IMR-90 (cell line): ENCODE data around the gene RER1. TPM values are rescaled to one million over a fixed set of nuclear protein-coding genes. Genes with fewer than 3 reads are reported as not detected.

Experiments used
- ATAC-seq: fragments of 200-7000 bp; cut with Tn5 transposase; 2 replicates; pipeline ENCODE4 v1.9.1; 2020; ENCODE audit warnings: low read depth, mild to moderate bottlenecking, moderate library complexity
- BruUV-seq: library from RNA; stranded (reverse); fragments of 400-500 nt; replicated peaks from 2 replicates; lab custom pipeline; 2021; lab: Mats Ljungman, UMichigan
- CTCF ChIA-PET: fragments of 300-600 bp; formaldehyde crosslinking; extraction: SDS; loops from one replicate; lab custom pipeline; 2021; ENCODE audit warnings: antibody characterized with exemption; lab: Yijun Ruan, JAX
- POLR2A ChIA-PET: fragments of 300-600 bp; sonication (Branson Sonifier 250); formaldehyde crosslinking; loops from one replicate; lab custom pipeline; 2022; ENCODE audit warnings: antibody characterized with exemption; ENCODE audit not compliant: unreplicated experiment; lab: Charles Lee
- DNase-seq: peaks from one replicate; pipeline ENCODE4 v3.0.0; 2013
- H2AFZ ChIP-seq: replicated peaks from 2 replicates; pipeline ENCODE3; 2013; ENCODE audit warnings: low read length, mild to moderate bottlenecking; ENCODE audit not compliant: poor library complexity
- H2AK5ac ChIP-seq: 2 replicates; pipeline ENCODE4 v1.6.1; 2013; ENCODE audit warnings: low read depth, low read length, inconsistent platforms
- H2AK9ac ChIP-seq: replicated peaks from 2 replicates; pipeline ENCODE3; 2013; ENCODE audit warnings: mild to moderate bottlenecking, low read depth, low read length, moderate library complexity; ENCODE audit not compliant: poor library complexity
- H2BK120ac ChIP-seq: 2 replicates; pipeline ENCODE4 v1.6.1; 2013; ENCODE audit warnings: low read depth, low read length, inconsistent platforms
- H2BK15ac ChIP-seq: 3 replicates; pipeline ENCODE4 v1.6.1; 2013; ENCODE audit warnings: low read depth, low read length, inconsistent platforms
- H2BK20ac ChIP-seq: 2 replicates; pipeline ENCODE4 v1.6.1; 2013; ENCODE audit warnings: low read depth, mild to moderate bottlenecking, inconsistent platforms, low read length, moderate library complexity
- H2BK5ac ChIP-seq: 2 replicates; pipeline ENCODE4 v1.6.1; 2013; ENCODE audit warnings: mild to moderate bottlenecking, low read depth, low read length, inconsistent platforms; ENCODE audit not compliant: poor library complexity, severe bottlenecking
- H3K14ac ChIP-seq: replicated peaks from 2 replicates; pipeline ENCODE4 v1.6.1; 2013; ENCODE audit warnings: low read depth, low read length, inconsistent platforms
- H3K18ac ChIP-seq: 2 replicates; pipeline ENCODE4 v1.6.1; 2013; ENCODE audit warnings: low read depth, low read length, control low read depth
- H3K23ac ChIP-seq: 2 replicates; pipeline ENCODE4 v1.6.1; 2013; ENCODE audit warnings: low read depth, low read length, inconsistent platforms
- H3K27ac ChIP-seq: 2 replicates; pipeline ENCODE4 v1.5.1; 2013; ENCODE audit warnings: mild to moderate bottlenecking, control low read depth, low read length; ENCODE audit not compliant: insufficient read depth
- H3K27me3 ChIP-seq: 2 replicates; pipeline ENCODE4 v1.6.1; 2013; ENCODE audit warnings: low read length; ENCODE audit not compliant: control insufficient read depth, insufficient read depth
- H3K36me3 ChIP-seq: 2 replicates; pipeline ENCODE4 v1.6.1; 2013; ENCODE audit warnings: low read length, mixed read lengths; ENCODE audit not compliant: control insufficient read depth, insufficient read depth
- H3K4ac ChIP-seq: 2 replicates; pipeline ENCODE4 v1.6.1; 2013; ENCODE audit warnings: low read depth, low read length, inconsistent platforms
- H3K4me1 ChIP-seq: 2 replicates; pipeline ENCODE4 v1.6.1; 2013; ENCODE audit warnings: low read length, mixed read lengths; ENCODE audit not compliant: control insufficient read depth, insufficient read depth
- H3K4me2 ChIP-seq: 2 replicates; pipeline ENCODE4 v1.6.1; 2013; ENCODE audit warnings: low read depth, mild to moderate bottlenecking, control low read depth, low read length, moderate library complexity
- H3K4me3 ChIP-seq: 2 replicates; pipeline ENCODE4 v1.5.1; 2013; ENCODE audit warnings: low read depth, mild to moderate bottlenecking, control low read depth, low read length, moderate library complexity; ENCODE audit not compliant: insufficient read depth
- H3K56ac ChIP-seq: 2 replicates; pipeline ENCODE4 v1.6.1; 2013; ENCODE audit warnings: low read length, inconsistent platforms; ENCODE audit not compliant: insufficient read depth; ENCODE audit errors: extremely low read depth
- H3K79me1 ChIP-seq, 2 experiments: 2 replicates each; pipeline ENCODE4 v1.6.1; 2013; ENCODE audit warnings: low read length in 2 of 2, inconsistent platforms in 1 of 2, low read depth in 1 of 2
- H3K9ac ChIP-seq: 2 replicates; pipeline ENCODE4 v1.6.1; 2013; ENCODE audit warnings: low read depth, low read length, control low read depth
- H3K9me1 ChIP-seq: 2 replicates; pipeline ENCODE4 v1.6.1; 2013; ENCODE audit warnings: low read length, inconsistent platforms; ENCODE audit not compliant: insufficient read depth
- H3K9me3 ChIP-seq: 2 replicates; pipeline ENCODE4 v1.6.1; 2013; ENCODE audit warnings: low read length; ENCODE audit not compliant: control insufficient read depth, insufficient read depth
- H4K20me1 ChIP-seq: 2 replicates; pipeline ENCODE4 v1.6.1; 2013; ENCODE audit warnings: low read length, inconsistent platforms; ENCODE audit not compliant: insufficient read depth
- H4K5ac ChIP-seq: 2 replicates; pipeline ENCODE4 v1.6.1; 2013; ENCODE audit warnings: mild to moderate bottlenecking, low read depth, low read length, control low read depth
- H4K8ac ChIP-seq, 2 experiments: 2 replicates each; pipeline ENCODE4 v1.6.1; 2013; ENCODE audit warnings: low read depth in 2 of 2, low read length in 2 of 2, control low read depth in 1 of 2, inconsistent platforms in 1 of 2
- H4K91ac ChIP-seq: 2 replicates; pipeline ENCODE4 v1.6.1; 2013; ENCODE audit warnings: low read depth, low read length, inconsistent platforms; ENCODE audit not compliant: insufficient read depth
- BHLHE40 ChIP-seq: fragments of 150-350 bp; IDR thresholded peaks from 2 replicates; pipeline ENCODE4 v1.6.1; 2016; ENCODE audit warnings: mild to moderate bottlenecking, low read depth, low read length
- CEBPB ChIP-seq: IDR thresholded peaks from 2 replicates; pipeline ENCODE4 v1.6.1; 2012; ENCODE audit warnings: low read depth, low read length, improper control_type of control experiment
- CTCF ChIP-seq: conservative IDR thresholded peaks from 2 replicates; pipeline ENCODE4 v1.5.1; 2012; ENCODE audit warnings: mild to moderate bottlenecking, low read depth, low read length, improper control_type of control experiment
- ELK1 ChIP-seq: fragments of 150-350 bp; IDR thresholded peaks from 2 replicates; pipeline ENCODE4 v1.6.1; 2016; ENCODE audit warnings: low read depth, mild to moderate bottlenecking, low read length, moderate library complexity, borderline replicate concordance
- FOS ChIP-seq: fragments of 150-350 bp; IDR thresholded peaks from 2 replicates; pipeline ENCODE4 v1.6.1; 2016; ENCODE audit warnings: low read depth, low read length
- MAFK ChIP-seq: IDR thresholded peaks from 2 replicates; pipeline ENCODE4 v1.6.1; 2012; ENCODE audit warnings: low read depth, low read length, improper control_type of control experiment
- MAZ ChIP-seq: IDR thresholded peaks from 2 replicates; pipeline ENCODE4 v1.6.1; 2012; ENCODE audit warnings: low read depth, mild to moderate bottlenecking, low read length, improper control_type of control experiment, moderate library complexity, borderline replicate concordance
- RAD21 ChIP-seq: IDR thresholded peaks from 2 replicates; pipeline ENCODE4 v1.6.1; 2012; ENCODE audit warnings: low read length, improper control_type of control experiment
- RCOR1 ChIP-seq: IDR thresholded peaks from 2 replicates; pipeline ENCODE4 v1.6.1; 2012; ENCODE audit warnings: mild to moderate bottlenecking, low read length, improper control_type of control experiment; ENCODE audit not compliant: insufficient replicate concordance
- RFX5 ChIP-seq: IDR thresholded peaks from 2 replicates; pipeline ENCODE4 v1.8.0; 2012; ENCODE audit warnings: low read depth, mild to moderate bottlenecking, low read length, moderate library complexity
- USF2 ChIP-seq: fragments of 150-350 bp; IDR thresholded peaks from 2 replicates; pipeline ENCODE4 v1.6.1; 2017; ENCODE audit warnings: mild to moderate bottlenecking, antibody characterized with exemption, low read length, low read depth
- WGBS, 2 experiments: methylation state at CpG; one replicate each; pipeline versions ENCODE4 v1.1.5 to v1.1.7; 2013; ENCODE audit warnings: missing lambda C conversion rate in 2 of 2; ENCODE audit not compliant: insufficient read length in 1 of 2; ENCODE audit errors: extremely low coverage in 2 of 2; 5-methylcytosine and 5-hydroxymethylcytosine counted together
- dilution Hi-C: fragments of 300-500 bp; cut with HindIII; formaldehyde crosslinking; loops from one replicate; pipeline ENCODE4 v1.14.3; 2018; ENCODE audit warnings: low sequenced_read_pairs; ENCODE audit not compliant: unreplicated experiment
- in situ Hi-C: fragments of 300-500 bp; cut with MboI; formaldehyde crosslinking; loops from 3 replicates; pipeline ENCODE4 v1.14.3; 2019; ENCODE audit warnings: low sequenced_read_pairs, inconsistent platforms, mixed read lengths
- intact Hi-C: fragments of 100-400 bp; cut with micrococcal nuclease; formaldehyde crosslinking; loops from 2 replicates; pipeline ENCODE4 v1.10.0; 2022
- polyA plus RNA-seq, 3 experiments: library from polyadenylated mRNA; depleted of rRNA; stranded (reverse); fragments of >200 nt; gene quantifications; 2 replicates each; pipeline ENCODE4 v1.2.3, GENCODE V29; 2012; ENCODE audit warnings: low replicate concordance in 1 of 3
- total RNA-seq: library from RNA; depleted of rRNA; stranded (reverse); fragments of >200 nt; gene quantifications from 2 replicates; pipeline ENCODE4 v1.2.3, GENCODE V29; 2012

Gene RER1
- total and polyA plus RNA-seq, 2 of the 4 experiments (the other 2 are of a cell fraction): 47.1 to 240 TPM

- H4K20me1 ChIP-seq: no peaks in the 10 kb centered on the region
- no peak overlapping the region for H3K4ac ChIP-seq
- intact Hi-C loops: no loop called here
- H3K9ac ChIP-seq: no peak overlapping the region
- H2BK120ac ChIP-seq: no peak overlapping the region
- DNase-seq (no peak), ATAC-seq (no peak)
- no peak overlapping the region for H2AFZ ChIP-seq
- no peaks in the 10 kb centered on the region for H3K9me1 ChIP-seq
- BruUV-seq: no TSS peak
- no peak overlapping the region for H3K4me2 ChIP-seq
- no peak overlapping the region for H3K23ac ChIP-seq
- H2BK20ac ChIP-seq: no peak overlapping the region
- H3K4me3 ChIP-seq: no peak overlapping the region
- 81% methylated on average over 21 of the region's 37 CpGs; no CpG with 5 or more reads in 1 of the 2 experiments for WGBS, 2 experiments
- no peak overlapping the region for H2AK5ac ChIP-seq
- H3K4me1 ChIP-seq: 0 out of 2 replicates have a peak, but pooled peaks cover 3% of the 10 kb centered on the region
- ChIA-PET POLR2A (no interaction called here), CTCF (no interaction called here)
- no peaks in the 10 kb centered on the region for H3K79me1 ChIP-seq
- no peak overlapping the region for H3K18ac ChIP-seq
- H4K5ac ChIP-seq: no peak overlapping the region
- no peaks in the 10 kb centered on the region for H3K9me3 ChIP-seq
- no peaks in the 10 kb centered on the region for H3K36me3 ChIP-seq
- no peak overlapping the region for H2BK15ac ChIP-seq
- H4K8ac ChIP-seq: no peak overlapping the region
- H3K27me3 ChIP-seq: no peaks in the 10 kb centered on the region
- in situ Hi-C loops: loop anchor here (25.0 kb wide), 1 partner anchor 395 kb away; no protein-coding TSS in a partner anchor
- no peak overlapping the region for H2BK5ac ChIP-seq
- dilution Hi-C loops: no loop called here
- H3K56ac ChIP-seq: no peak overlapping the region
- no peak overlapping the region for H2AK9ac ChIP-seq
- no peak overlapping the region for H3K27ac ChIP-seq
- TF ChIP-seq RCOR1: no peak
- TF ChIP-seq MAZ: no peak
- TF ChIP-seq ELK1: no peak
- TF ChIP-seq FOS: no peak
- no peak for TF ChIP-seq BHLHE40
- no peak for TF ChIP-seq MAFK
- TF ChIP-seq USF2: no peak
- TF ChIP-seq RAD21: no peak
- TF ChIP-seq CTCF: no peak
- no peak for TF ChIP-seq RFX5
- no peak for TF ChIP-seq CEBPB
- H3K14ac ChIP-seq: no peak overlapping the region
- no peak overlapping the region for H4K91ac ChIP-seq
These were observed 34.5 kb upstream of the RER1 start for GRCh38 chr1:2356911-2357845.
